Germinal center (tissue), 1 donor: ENCODE measurements around the gene CTSC.
"Not testable (repeated sequence)": the region's sequence is repeated elsewhere in the genome, so short reads cannot be mapped to it uniquely, and the experiment has no call there.

Experiments
- DNase-seq: peaks from one replicate; pipeline ENCODE4 v3.0.0; 2012; ENCODE audit warnings: mixed read lengths, low spot score

CTSC gene

GRCh38 chr11:88352139-88352538 lies 14.6 kb upstream of the CTSC start:
- DNase-seq: no peak

GRCh38 chr11:88348870-88349269 lies 11.3 kb upstream of the CTSC start:
- DNase-seq: no peak

- DNase-seq: no peak
Measured at GRCh38 chr11:88345949-88346348, 8.4 kb upstream of the CTSC start.

- DNase-seq: no peak
Measured at GRCh38 chr11:88345408-88345807, 7.9 kb upstream of the CTSC start.

GRCh38 chr11:88344869-88345268 lies 7.3 kb upstream of the CTSC start:
- no peak for DNase-seq

GRCh38 chr11:88341522-88342251 lies 4.2 kb upstream of the CTSC start:
- DNase-seq: no peak

- no peak for DNase-seq
Measured at GRCh38 chr11:88340366-88340935, 2.9 kb upstream of the CTSC start.

- peak; percentile 33 for DNase-seq
Measured at GRCh38 chr11:88337987-88338668, 592 bp upstream of the CTSC start.

GRCh38 chr11:88335284-88335683 lies 2.3 kb downstream of the CTSC start:
- DNase-seq: no peak

- DNase-seq: no peak
Measured at GRCh38 chr11:88333862-88334261, 3.7 kb downstream of the CTSC start.

GRCh38 chr11:88332851-88333250 lies 4.7 kb downstream of the CTSC start:
- no peak for DNase-seq

GRCh38 chr11:88330826-88331428 lies 6.6 kb downstream of the CTSC start:
- DNase-seq: no peak

- DNase-seq: no peak
Measured at GRCh38 chr11:88329563-88330250, 7.8 kb downstream of the CTSC start.

GRCh38 chr11:88327462-88328143 lies 9.9 kb downstream of the CTSC start:
- no peak for DNase-seq

GRCh38 chr11:88327061-88327460 lies 10.5 kb downstream of the CTSC start:
- no peak for DNase-seq

GRCh38 chr11:88326099-88326498 lies 11.4 kb downstream of the CTSC start:
- DNase-seq: no peak

- DNase-seq: no peak
Measured at GRCh38 chr11:88324562-88325345, 12.8 kb downstream of the CTSC start.

- not testable (repeated sequence) for DNase-seq
Measured at GRCh38 chr11:88322881-88323280, 14.7 kb downstream of the CTSC start.

- not testable (repeated sequence) for DNase-seq
Measured at GRCh38 chr11:88321412-88321811, 16.1 kb downstream of the CTSC start.

GRCh38 chr11:88320149-88320559 lies 17.4 kb downstream of the CTSC start:
- no peak for DNase-seq

GRCh38 chr11:88318017-88318416 lies 19.5 kb downstream of the CTSC start:
- no peak for DNase-seq
